Fibroblast of lung (primary cell): ENCODE measurements around the gene PRR23E. TPM values are rescaled to one million over a fixed set of nuclear protein-coding genes. Genes with fewer than 3 reads are reported as not detected.

Source experiments
- DNase-seq, 2 donors: peaks; one replicate each; pipeline versions ENCODE4 v3.0.0 to v3.0.0-alpha.2; 2010; ENCODE audit warnings: low read depth in 2 of 2
- H2AFZ ChIP-seq: 2 replicates; pipeline ENCODE4 v1.5.1; 2012; ENCODE audit warnings: low read length, control low read depth, inconsistent platforms
- H3K27ac ChIP-seq: 2 replicates; pipeline ENCODE4 v1.5.1; 2011; ENCODE audit warnings: low read length, control low read depth; ENCODE audit not compliant: insufficient read depth
- H3K27me3 ChIP-seq: 2 replicates; pipeline ENCODE4 v1.5.1; 2011; ENCODE audit warnings: mild to moderate bottlenecking, low read length; ENCODE audit not compliant: control insufficient read depth, insufficient read depth
- H3K36me3 ChIP-seq: 2 replicates; pipeline ENCODE4 v1.5.1; 2011; ENCODE audit warnings: low read length; ENCODE audit not compliant: control insufficient read depth, insufficient read depth
- H3K4me1 ChIP-seq: 2 replicates; pipeline ENCODE4 v1.5.1; 2011; ENCODE audit warnings: low read length; ENCODE audit not compliant: control insufficient read depth, insufficient read depth; ENCODE audit errors: extremely low read depth
- H3K4me2 ChIP-seq: 2 replicates; pipeline ENCODE4 v1.5.1; 2011; ENCODE audit warnings: low read length, control low read depth; ENCODE audit not compliant: insufficient read depth; ENCODE audit errors: extremely low read depth
- H3K4me3 ChIP-seq, 4 experiments: fragments of 200-600 bp in 1 of 4; sonication (generic) in 1 of 4; replicated peaks in 1 of 4; 2 replicates each; pipeline ENCODE4 v1.5.1; 2011 to 2016; ENCODE audit warnings: low read length in 4 of 4, low read depth in 3 of 4, mild to moderate bottlenecking in 3 of 4, control low read depth in 2 of 4, inconsistent platforms in 1 of 4, mixed read lengths in 1 of 4; ENCODE audit not compliant: insufficient read depth in 1 of 4; ENCODE audit errors: control extremely low read depth in 1 of 4
- H3K79me2 ChIP-seq: 2 replicates; pipeline ENCODE4 v1.5.1; 2012; ENCODE audit warnings: mild to moderate bottlenecking, low read length, inconsistent platforms; ENCODE audit not compliant: control insufficient read depth, insufficient read depth
- H3K9ac ChIP-seq: 2 replicates; pipeline ENCODE4 v1.5.1; 2011; ENCODE audit warnings: mild to moderate bottlenecking, low read length, control low read depth; ENCODE audit not compliant: insufficient read depth
- H3K9me3 ChIP-seq: 2 replicates; pipeline ENCODE4 v1.5.1; 2012; ENCODE audit warnings: low read depth, low read length; ENCODE audit not compliant: control insufficient read depth, insufficient read depth
- H4K20me1 ChIP-seq: 2 replicates; pipeline ENCODE4 v1.5.1; 2011; ENCODE audit warnings: low read length; ENCODE audit not compliant: control insufficient read depth, insufficient read depth; ENCODE audit errors: extremely low read depth
- CTCF ChIP-seq, 2 donors: IDR thresholded peaks in 1 of 2; conservative IDR thresholded peaks in 1 of 2; 1 replicate in 1 of 2; 2 replicates in 1 of 2; pipeline ENCODE4 v1.5.1; 2011 to 2012; ENCODE audit warnings: low read length in 2 of 2, control low read depth in 1 of 2, inconsistent platforms in 1 of 2, low read depth in 1 of 2, mild to moderate bottlenecking in 1 of 2
- EZH2 ChIP-seq: IDR thresholded peaks from 2 replicates; pipeline ENCODE4 v1.5.1; 2012; ENCODE audit warnings: low read length, control low read depth, mild to moderate bottlenecking; ENCODE audit errors: missing control alignments
- polyA plus RNA-seq, 2 donors: library from polyadenylated mRNA; depleted of rRNA in 1 of 2; stranded (reverse) in 1 of 2; unstranded in 1 of 2; fragments of >200 nt; gene quantifications; 2 replicates each; pipeline ENCODE4 v1.2.1, GENCODE V29; 2011 to 2012; ENCODE audit warnings: missing spikeins in 1 of 2
- total RNA-seq: library from RNA; depleted of rRNA; stranded (reverse); fragments of >200 nt; gene quantifications from 2 replicates; pipeline ENCODE4 v1.2.1, GENCODE V29; 2014

The PRR23E gene
- total and polyA plus RNA-seq, 2 donors (not counting 1 experiment from before 2014, with no cell fraction given), result not detected

DNA sequence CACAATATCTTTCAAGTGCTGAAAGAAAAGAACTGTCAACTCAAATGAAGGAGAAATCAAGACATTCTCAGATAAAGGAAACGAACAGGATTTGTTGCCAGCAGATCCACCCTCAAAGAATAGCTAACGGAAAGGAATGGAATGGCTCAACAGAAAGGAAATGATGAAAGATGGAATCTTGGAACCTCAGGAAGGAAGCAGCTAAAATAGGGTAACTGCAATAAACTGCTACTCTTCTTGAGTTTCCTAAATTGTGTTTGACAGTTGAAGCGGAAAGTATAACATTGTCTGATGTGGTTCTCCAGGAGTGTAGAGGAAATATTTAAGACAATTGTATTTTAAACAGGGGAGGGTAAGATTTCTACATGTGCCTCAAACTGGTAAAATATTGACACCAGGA, 22.0 kb downstream of the PRR23E start:
- no peaks in the 10 kb centered on the region for H4K20me1 ChIP-seq
- H3K4me2 ChIP-seq, result no peak overlapping the region
- no peaks in the 10 kb centered on the region for H3K79me2 ChIP-seq
- no peak overlapping the region for H2AFZ ChIP-seq
- H3K9me3 ChIP-seq, result no peaks in the 10 kb centered on the region
- H3K4me3 ChIP-seq, result no peak overlapping the region
- H3K36me3 ChIP-seq, result no peaks in the 10 kb centered on the region
- no peaks in the 10 kb centered on the region for H3K27me3 ChIP-seq
- no peak overlapping the region for H3K9ac ChIP-seq
- no peak for TF ChIP-seq CTCF (conservative IDR thresholded peaks at IDR 0.05 in 1 of 2, IDR thresholded peaks at IDR 0.05 in 1 of 2; ENCODE audit: low read depth in 1 of 2, low read length in 2 of 2)
- TF ChIP-seq EZH2, result no peak
- H3K27ac ChIP-seq, result no peak overlapping the region
- no peak for DNase-seq
- H3K4me1 ChIP-seq, result no peaks in the 10 kb centered on the region

DNA sequence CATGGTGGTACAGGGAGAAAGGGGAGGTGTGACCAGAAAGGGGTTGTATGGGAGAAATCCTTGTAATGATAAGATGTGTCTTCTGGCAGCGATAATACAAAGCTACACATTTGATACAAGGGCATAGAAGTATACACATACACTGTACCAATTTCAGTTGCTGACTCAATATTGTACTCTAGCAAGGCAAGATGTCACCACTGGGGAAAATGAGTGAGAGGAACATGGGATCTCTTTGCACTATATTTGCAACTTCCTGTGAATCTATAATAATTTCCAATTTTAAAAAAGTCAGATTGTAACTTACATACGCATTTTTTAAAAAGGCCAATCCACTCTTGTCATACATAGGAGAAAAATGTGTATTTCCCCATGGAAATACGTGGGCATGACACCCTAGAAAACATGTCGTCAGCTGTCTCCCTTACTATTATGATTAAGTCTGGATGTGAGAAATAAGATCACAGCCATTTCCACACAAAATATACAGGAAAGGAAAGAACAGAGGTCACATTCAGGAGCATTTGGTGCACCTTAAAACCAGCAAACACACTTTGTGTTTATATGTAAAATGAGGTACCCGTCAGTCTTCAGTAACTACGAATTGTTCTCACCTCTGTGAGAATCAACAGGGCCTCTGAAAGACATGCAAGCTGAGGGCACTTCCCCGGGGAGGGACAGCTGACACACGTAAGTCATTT, 22.9 kb downstream of the PRR23E start:
- no peak for TF ChIP-seq CTCF (conservative IDR thresholded peaks at IDR 0.05 in 1 of 2, IDR thresholded peaks at IDR 0.05 in 1 of 2; ENCODE audit: low read depth in 1 of 2, low read length in 2 of 2)
- TF ChIP-seq EZH2, result no peak
- Histone ChIP-seq H3K27me3 (no peaks in the 10 kb centered on the region), H3K27ac (no peak overlapping the region), H4K20me1 (no peaks in the 10 kb centered on the region), H3K4me1 (no peaks in the 10 kb centered on the region), H3K79me2 (no peaks in the 10 kb centered on the region), H3K4me2 (no peak overlapping the region), H3K9me3 (no peaks in the 10 kb centered on the region), H3K9ac (no peak overlapping the region), H2AFZ (no peak overlapping the region), H3K36me3 (no peaks in the 10 kb centered on the region), H3K4me3 (no peak overlapping the region)
- DNase-seq, result no peak

- H3K9me3 ChIP-seq, result no peaks in the 10 kb centered on the region
- H2AFZ ChIP-seq, result no peak overlapping the region
- H3K79me2 ChIP-seq, result no peaks in the 10 kb centered on the region
- DNase-seq, result no peak
- no peak overlapping the region for H3K4me3 ChIP-seq
- no peak overlapping the region for H3K27ac ChIP-seq
- no peak for TF ChIP-seq CTCF (conservative IDR thresholded peaks at IDR 0.05 in 1 of 2, IDR thresholded peaks at IDR 0.05 in 1 of 2; ENCODE audit: low read depth in 1 of 2, low read length in 2 of 2)
- TF ChIP-seq EZH2, result no peak
- H3K9ac ChIP-seq, result no peak overlapping the region
- H3K27me3 ChIP-seq, result no peaks in the 10 kb centered on the region
- H3K36me3 ChIP-seq, result no peaks in the 10 kb centered on the region
- H3K4me1 ChIP-seq, result no peaks in the 10 kb centered on the region
- no peak overlapping the region for H3K4me2 ChIP-seq
- H4K20me1 ChIP-seq, result no peaks in the 10 kb centered on the region
Measured at GRCh38 chr3:127216415-127217261, 23.7 kb downstream of the PRR23E start.
